ENCODE data around the gene TRAPPC6A.

The TRAPPC6A gene

GRCh38 chr19:45161738-45162607 is 16.1 kb downstream of the TRAPPC6A start:
- peak; percentile 30 for DNase-seq

GRCh38 chr19:45160870-45161737 is 16.9 kb downstream of the TRAPPC6A start, which contains the start of gene NKPD1:
TSS of gene NKPD1 (minus strand) at chr19:45160982. CDS start at chr19:45160150, 832 bp downstream.
- DNase-seq: no peak

GRCh38 chr19:45159971-45160324 is 18.1 kb downstream of the TRAPPC6A start:
- DNase-seq: no peak

- DNase-seq: no peak
Observed at GRCh38 chr19:45159210-45159970, 18.6 kb downstream of the TRAPPC6A start.

GRCh38 chr19:45158503-45159209 is 19.4 kb downstream of the TRAPPC6A start:
- no peak for DNase-seq

- DNase-seq: no peak
Observed at GRCh38 chr19:45156751-45157150, 21.3 kb downstream of the TRAPPC6A start.

GRCh38 chr19:45156011-45156630 is 21.9 kb downstream of the TRAPPC6A start:
- no peak for DNase-seq

- peak; percentile 46 for DNase-seq
Observed at GRCh38 chr19:45154064-45154827, 23.8 kb downstream of the TRAPPC6A start.

GRCh38 chr19:45153339-45154063 is 24.5 kb downstream of the TRAPPC6A start:
- DNase-seq: peak; percentile 67

- DNase-seq: peak; percentile 76
Observed at GRCh38 chr19:45152504-45153338, 25.3 kb downstream of the TRAPPC6A start.

- DNase-seq: no peak
Observed at GRCh38 chr19:45151821-45152503, 26.1 kb downstream of the TRAPPC6A start.

- no peak for DNase-seq
Observed at GRCh38 chr19:45151320-45151719, 26.7 kb downstream of the TRAPPC6A start.

- DNase-seq: no peak
Observed at GRCh38 chr19:45150751-45151281, 27.2 kb downstream of the TRAPPC6A start.

- DNase-seq: no peak
Observed at GRCh38 chr19:45150180-45150579, 27.9 kb downstream of the TRAPPC6A start.

- no peak for DNase-seq
Observed at GRCh38 chr19:45149129-45149528, 28.9 kb downstream of the TRAPPC6A start.

GRCh38 chr19:45147835-45148676 is 30.0 kb downstream of the TRAPPC6A start:
- no peak for DNase-seq

- no peak for DNase-seq
Observed at GRCh38 chr19:45146741-45147205, 31.3 kb downstream of the TRAPPC6A start.

All from hematopoietic multipotent progenitor cell treated with erythropoietin and hydrocortisone succinate and interleukin-3 and kit ligand, for 4 days (in vitro differentiated cells).